GM19328 (cell line): ENCODE data around the gene DOK5.
"Not testable (repeated sequence)": the region's sequence is repeated elsewhere in the genome, so short reads cannot be mapped to it uniquely, and the experiment has no call there.

Source experiments
- ATAC-seq: cut with Tn5 transposase; IDR thresholded peaks from one replicate; pipeline ENCODE4 v1.9.1; 2021; ENCODE audit warnings: mild to moderate bottlenecking, moderate library complexity; ENCODE audit not compliant: unreplicated experiment

DOK5 gene

GRCh38 chr20:54469952-54470351 is 5.4 kb upstream of the DOK5 start:
- ATAC-seq = no peak

GRCh38 chr20:54470697-54471096 is 4.7 kb upstream of the DOK5 start:
- ATAC-seq = no peak

DNA sequence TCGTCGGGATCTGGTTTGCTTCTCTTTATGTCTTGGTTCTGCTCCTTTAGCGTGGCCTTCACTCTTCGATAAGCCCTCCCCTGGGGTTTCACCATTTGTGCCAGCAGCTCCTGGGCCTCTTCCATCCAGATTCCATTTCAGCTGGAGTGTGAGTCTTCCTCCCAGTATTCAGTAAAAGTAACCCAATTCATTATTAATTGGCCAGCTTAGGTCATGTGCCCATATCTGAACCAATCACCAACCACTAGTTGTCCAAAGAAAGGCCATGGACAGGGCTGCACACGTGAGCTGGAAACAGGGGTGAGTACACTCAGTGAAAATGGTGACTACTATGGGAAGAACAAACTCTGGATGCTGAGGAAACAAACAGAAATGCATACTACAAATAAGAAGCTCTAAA is 2.8 kb upstream of the DOK5 start:
- no peak for ATAC-seq

GRCh38 chr20:54473340-54473739 is 2.1 kb upstream of the DOK5 start:
- no peak for ATAC-seq

- ATAC-seq = no peak
These were observed 1.3 kb upstream of the DOK5 start for GRCh38 chr20:54474046-54474445.

DNA sequence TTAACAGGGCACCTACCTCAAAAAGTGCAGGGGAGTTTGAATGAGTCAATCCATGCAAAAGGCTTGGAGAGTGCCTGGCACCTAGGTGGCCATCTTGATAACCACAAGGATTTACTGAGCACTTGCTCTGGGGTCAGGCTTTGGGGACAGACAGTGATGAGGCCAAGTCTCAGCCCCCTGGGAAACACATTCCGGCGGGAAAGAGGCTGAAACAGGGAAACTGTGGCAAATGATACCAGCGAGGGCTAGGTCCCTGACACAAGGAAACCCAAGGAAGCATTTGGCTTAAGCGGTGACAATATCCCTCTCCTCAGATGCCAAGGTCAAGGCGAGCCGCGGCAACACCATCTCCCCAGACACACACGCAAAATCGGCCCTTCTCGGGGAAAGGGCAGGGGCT is 527 bp upstream of the DOK5 start:
- ATAC-seq = no peak

DNA sequence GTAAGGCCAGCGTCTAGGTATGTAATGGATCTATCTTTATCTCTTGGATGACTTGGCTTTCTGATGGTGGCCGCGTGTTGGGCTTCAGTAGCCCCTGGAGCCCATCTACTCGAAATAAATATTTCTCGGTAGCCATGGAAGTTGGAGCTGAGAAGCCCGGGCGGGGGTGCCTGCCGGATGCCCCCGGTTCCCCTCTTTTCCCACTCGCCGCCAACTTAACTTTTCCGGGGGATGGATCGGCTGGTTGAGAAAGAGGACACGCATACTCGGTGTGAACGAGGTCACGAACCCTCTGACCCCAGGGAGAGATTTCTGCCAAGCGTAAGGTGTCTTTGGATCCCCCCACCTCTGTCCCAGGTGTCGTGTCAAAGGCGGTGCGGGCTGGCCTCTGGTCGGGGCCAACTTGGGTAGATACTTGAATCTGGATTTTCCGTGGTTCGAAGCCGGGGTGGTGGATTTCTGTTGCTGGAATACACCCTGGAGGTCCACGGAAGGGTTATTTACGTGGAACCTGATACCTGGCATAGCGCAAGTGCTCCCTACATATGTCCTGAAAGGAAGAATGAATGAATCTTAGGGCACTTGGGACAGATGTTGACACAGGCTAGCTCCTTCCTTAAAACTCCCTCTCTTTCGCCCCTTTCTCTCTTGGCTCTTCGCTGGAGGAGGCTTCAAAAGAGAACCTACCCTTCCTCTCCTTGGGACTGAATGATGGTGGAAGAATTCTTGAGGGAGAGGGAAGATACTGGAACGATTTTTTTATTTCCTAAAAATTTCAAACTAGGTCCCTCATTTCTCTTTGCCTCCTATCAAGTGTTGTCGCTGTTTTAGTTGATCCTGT is 996 bp downstream of the DOK5 start:
- no peak for ATAC-seq

DNA sequence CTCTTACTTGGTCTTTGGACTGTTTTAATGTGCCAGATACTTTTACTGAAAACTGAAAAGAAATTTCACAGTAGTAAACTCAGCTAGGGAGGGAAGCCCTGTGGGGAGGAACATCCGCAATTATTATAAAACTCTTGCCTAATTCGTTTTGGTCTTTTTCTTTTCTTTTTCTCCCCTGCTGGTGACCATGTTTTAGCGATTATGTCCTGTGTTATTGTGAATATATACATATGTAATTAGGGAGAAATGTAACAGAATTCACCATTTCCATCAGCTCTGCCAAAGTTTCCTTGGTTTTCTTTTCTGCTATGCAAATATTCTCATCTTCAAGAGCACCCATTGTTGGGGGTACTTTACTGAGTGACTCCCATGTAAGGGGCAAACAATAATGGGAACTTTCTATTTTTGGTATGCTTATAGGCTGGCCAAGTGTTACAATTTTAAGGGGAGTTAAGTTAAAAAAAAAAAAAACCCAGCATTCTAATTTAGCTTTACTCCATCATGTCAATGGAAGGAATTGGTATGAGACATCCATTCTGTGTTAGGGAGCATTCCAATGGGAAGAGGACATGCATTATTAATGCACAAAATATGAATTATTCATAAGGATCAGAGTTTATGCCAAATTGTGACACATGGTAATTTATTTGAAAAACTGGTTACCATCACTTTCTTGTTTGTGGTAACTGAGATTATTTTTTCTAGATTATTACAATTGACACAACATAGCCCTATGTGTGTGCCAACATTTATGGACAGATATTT is 2.0 kb downstream of the DOK5 start:
- no peak for ATAC-seq

- ATAC-seq = no peak
These were observed 3.9 kb downstream of the DOK5 start for GRCh38 chr20:54479138-54479906.

GRCh38 chr20:54479937-54480336 is 4.5 kb downstream of the DOK5 start:
- ATAC-seq = not testable (repeated sequence)

DNA sequence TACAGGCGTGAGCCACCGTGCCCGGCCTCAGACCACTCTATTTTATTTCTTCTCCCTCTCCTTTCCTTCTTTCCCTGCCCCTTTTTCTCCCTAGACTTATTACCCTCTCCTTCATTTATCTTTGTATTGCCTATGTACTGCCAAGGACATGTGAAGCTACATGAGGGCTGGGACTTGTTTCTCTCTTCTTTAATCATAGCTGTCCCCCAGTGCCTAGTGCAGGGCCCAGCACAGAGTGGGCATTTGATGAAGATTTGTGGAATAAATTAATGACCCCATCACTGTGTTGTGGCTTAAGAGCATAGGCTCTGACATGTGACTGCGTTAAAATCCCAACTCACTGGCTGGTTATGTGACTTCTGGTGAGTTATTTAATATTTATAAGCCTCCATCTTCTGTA is 6.0 kb downstream of the DOK5 start:
- ATAC-seq = no peak

GRCh38 chr20:54485631-54486030 is 10.2 kb downstream of the DOK5 start:
- ATAC-seq = no peak

DNA sequence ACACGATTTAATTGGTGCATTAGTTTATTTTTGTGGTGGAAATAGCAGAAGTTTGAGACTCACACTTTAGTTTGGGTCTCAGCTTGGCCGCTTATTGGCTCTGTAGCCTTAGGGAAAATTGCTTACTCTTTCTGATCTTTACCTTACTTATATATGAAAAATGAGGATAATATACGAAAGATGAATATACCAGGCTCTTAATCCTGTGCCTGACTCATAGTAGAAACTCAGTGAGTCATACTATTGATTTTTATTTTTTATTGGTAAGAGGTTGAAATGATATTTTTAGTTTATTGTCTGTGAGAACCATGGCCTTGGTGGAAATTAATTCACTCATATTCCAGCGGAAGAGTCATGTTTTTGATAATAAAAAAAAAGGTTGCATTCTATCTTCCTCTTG is 11.2 kb downstream of the DOK5 start:
- ATAC-seq = no peak

GRCh38 chr20:54488442-54488841 is 13.0 kb downstream of the DOK5 start:
- no peak for ATAC-seq

GRCh38 chr20:54491506-54491905 is 16.1 kb downstream of the DOK5 start:
- no peak for ATAC-seq

GRCh38 chr20:54494303-54495006 is 19.1 kb downstream of the DOK5 start:
- ATAC-seq = no peak

GRCh38 chr20:54497931-54498718 is 22.7 kb downstream of the DOK5 start:
- ATAC-seq = no peak

DNA sequence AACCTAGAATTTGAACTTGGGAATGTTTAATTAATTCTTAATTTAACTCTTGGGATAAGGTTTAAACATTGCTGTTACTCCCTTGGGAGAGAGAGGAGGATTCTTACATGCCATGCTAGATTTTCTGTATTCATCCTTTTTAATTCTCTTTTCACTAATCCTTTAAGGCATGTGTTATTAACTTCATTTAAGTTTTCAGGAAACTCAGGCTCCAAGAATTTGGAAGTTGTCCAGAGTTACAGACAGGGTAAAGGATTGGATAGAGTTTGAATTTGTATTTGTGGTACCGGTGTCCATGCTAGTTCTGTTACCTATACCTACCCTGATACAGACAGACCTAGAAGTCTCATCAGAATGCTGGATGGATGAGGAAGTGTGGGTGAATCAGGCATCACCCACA is 23.7 kb downstream of the DOK5 start:
- ATAC-seq = no peak

DNA sequence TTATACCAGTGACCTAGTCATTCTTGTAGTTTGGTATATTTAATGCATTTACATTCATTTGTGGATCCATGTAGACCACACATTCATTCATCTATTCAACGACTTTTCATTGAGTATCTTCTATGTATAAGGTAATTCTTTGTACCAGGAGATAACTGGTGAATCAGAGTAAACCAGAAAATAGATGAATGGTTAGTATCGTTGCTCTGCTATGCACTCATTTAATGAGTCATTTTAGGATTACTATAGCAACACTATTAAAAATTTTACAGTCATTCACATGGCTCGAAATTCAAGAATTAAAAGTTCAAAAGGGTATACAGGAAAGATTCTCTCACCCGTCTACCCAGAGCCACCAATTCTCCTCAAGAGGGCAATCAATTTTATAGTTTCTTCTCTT is 26.8 kb downstream of the DOK5 start:
- no peak for ATAC-seq

DNA sequence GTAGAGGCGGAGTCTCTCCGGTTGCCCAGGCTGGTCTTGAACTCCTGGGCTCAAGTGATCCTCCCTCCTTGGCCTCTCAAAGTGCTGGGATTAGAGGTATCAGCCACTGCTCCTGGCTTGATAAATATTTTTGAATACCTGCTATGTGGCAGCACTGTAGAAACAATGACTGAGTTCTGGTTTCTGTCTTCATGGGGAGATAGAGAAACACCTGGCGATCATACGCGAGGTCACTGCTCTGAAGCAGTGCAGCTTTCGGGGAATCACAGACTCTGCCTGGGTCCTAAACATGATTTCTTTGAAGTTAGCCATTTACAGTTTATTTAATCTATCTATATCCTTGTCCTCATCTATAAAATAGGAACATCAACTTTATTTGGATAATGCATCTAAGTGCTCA is 31.2 kb downstream of the DOK5 start:
- no peak for ATAC-seq
